ENCODE measurements around the gene LTA.

Gene LTA

GRCh38 chr6:31572041-31572911 lies at the start of gene LTA:
TSS of gene LTA (plus strand) at chr6:31572289. CDS start at chr6:31572743, 454 bp downstream.
- DNase-seq = no peak

DNA sequence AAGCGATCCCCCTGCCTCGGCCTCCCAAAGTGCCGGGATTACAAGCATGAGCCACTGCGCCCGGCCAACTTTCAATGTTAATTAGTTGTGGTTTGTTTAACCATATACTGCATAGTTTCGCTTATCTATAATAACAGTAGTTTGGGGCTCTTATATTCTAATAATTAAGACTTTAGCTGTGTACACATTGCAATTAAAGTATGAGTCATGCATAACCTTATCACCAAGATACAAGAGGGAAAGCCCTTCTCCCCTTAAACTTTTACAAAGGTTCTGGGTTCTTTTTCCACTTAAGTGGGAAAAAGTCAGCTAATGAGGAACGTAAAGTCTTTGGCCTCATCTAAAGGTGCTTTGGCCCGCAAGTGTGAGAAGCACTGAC lies 46.5 kb upstream of the LTA start:
- DNase-seq = no peak

GRCh38 chr6:31525932-31526591 lies 46.0 kb upstream of the LTA start:
- no peak for DNase-seq

GRCh38 chr6:31528307-31528777 lies 43.7 kb upstream of the LTA start:
- no peak for DNase-seq

GRCh38 chr6:31528821-31529328 lies 43.2 kb upstream of the LTA start, which contains the start of gene MCCD1:
TSS of gene MCCD1 (plus strand) at chr6:31528962. CDS start at chr6:31529015, 53 bp downstream.
- DNase-seq = no peak

DNA sequence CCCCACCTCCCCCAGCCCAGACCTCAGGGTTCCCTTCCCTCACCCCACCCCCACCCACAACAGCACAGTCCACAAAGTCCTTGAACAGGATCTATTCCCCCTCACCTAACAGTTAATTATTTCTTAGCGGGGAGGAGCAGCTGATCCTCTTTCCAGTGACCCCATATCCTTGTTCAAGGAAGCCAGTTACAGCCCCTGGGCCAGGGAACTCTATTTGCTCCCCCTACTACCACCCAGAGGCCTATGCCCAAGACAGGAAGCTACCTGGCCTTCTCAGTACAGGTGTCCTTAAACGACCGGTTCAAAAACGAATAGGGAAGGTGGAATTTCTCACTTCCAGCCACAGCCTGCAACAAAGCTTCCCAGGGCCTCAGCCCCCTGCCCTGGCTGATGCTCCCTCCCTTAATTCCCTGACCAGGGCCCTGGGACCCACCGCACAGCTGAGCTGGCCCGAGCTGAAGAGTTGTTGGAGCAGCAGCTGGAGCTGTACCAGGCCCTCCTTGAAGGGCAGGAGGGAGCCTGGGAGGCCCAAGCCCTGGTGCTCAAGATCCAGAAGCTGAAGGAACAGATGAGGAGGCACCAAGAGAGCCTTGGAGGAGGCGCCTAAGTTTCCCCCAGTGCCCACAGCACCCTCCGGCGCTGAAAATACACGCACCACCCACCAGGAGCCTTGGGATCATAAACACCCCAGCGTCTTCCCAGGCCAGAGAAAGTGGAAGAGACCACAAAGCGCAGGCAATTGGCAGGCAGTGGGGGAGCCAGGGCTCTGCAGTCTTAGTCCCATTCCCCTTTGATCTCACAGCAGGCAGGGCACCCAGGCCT lies 42.5 kb upstream of the LTA start:
- DNase-seq = no peak

DNA sequence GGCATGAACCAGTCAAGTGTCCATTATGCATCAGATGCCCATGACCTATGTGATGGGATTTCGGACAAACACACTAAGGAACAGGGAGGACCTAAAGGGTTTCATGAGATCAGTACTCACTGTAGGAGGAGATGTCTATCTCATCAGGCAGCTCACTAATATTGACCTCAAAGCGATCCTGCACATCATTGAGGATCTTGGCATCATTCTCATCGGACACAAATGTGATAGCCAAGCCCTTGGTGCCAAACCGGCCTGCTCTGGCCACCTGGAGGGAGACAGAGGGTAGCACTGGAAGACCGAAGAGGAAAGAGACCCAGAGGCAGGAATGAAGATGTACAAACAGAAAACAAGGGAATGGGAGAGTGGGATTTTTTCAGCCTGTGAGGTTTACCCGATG lies 41.4 kb upstream of the LTA start:
- no peak for DNase-seq

GRCh38 chr6:31531162-31531561 lies 40.9 kb upstream of the LTA start:
- DNase-seq = no peak

DNA sequence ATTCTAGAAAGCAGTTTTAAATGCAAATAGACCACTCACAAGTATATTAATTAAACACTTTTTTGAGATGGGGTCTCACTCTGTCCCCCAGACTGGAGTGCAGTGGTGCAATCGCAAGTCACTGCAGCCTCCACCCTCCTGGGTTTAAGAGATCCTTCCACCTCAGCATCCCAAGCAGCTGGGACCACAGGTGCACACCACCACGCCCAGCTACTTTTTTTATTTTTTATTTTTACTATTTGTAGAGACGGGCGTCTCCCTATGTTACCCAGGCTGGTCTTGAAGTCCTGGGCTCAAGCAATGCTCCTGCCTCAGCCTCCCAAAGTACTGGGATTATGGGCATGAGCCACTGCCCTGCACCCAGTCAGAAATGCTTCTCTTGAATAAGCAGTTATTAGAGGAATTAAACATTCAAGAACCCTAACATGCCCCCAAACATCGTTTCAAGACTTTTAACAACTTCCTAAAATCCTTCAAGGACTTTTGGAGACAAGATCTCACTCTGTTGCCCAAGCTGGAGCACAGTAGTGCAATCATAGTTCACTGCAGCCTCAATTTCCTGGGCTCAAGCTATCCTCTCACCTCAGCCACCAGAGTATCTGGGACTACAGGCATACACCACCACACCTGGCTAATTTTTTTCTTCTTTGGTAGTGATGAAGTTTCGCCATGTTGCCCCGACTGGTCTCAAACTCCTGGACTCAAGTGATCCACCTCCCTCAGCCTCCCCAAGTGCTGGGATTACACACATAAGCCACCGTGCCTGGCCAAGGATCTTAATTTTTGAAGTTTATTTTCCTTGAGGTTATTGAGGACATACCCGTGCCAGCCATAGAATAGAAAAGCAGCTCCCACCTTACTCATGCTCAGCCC lies 40.1 kb upstream of the LTA start:
- DNase-seq = no peak

GRCh38 chr6:31532644-31533454 lies 39.2 kb upstream of the LTA start:
- no peak for DNase-seq

- no peak for DNase-seq
Measured at GRCh38 chr6:31533455-31533841, 38.6 kb upstream of the LTA start.

- DNase-seq = no peak
Measured at GRCh38 chr6:31534011-31534410, 38.1 kb upstream of the LTA start.

DNA sequence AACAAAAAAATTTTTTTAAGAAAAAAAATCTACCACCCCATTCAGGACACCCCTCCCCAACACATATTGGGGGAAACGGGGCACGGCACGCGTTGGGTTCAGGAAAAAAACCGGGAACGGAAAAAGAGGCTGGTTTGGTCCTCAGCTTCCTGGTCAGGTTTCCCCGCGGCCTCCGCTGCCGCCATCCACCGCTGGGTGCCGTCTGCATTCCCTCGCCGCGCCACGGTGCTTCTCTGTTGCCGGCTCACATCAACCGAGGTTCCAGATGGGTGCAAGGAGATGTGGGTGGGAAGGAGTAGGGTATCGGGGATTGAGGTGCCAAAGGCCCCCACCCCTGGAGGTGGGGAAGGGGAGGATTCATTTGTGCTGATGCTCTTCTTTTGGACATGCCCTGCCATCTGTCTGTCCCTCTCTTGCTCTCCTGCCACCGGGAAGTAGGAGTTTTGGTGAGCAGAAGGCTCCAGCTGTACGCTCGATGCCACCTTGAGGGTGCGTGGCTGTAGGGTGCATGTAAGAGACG lies 37.5 kb upstream of the LTA start:
- no peak for DNase-seq

DNA sequence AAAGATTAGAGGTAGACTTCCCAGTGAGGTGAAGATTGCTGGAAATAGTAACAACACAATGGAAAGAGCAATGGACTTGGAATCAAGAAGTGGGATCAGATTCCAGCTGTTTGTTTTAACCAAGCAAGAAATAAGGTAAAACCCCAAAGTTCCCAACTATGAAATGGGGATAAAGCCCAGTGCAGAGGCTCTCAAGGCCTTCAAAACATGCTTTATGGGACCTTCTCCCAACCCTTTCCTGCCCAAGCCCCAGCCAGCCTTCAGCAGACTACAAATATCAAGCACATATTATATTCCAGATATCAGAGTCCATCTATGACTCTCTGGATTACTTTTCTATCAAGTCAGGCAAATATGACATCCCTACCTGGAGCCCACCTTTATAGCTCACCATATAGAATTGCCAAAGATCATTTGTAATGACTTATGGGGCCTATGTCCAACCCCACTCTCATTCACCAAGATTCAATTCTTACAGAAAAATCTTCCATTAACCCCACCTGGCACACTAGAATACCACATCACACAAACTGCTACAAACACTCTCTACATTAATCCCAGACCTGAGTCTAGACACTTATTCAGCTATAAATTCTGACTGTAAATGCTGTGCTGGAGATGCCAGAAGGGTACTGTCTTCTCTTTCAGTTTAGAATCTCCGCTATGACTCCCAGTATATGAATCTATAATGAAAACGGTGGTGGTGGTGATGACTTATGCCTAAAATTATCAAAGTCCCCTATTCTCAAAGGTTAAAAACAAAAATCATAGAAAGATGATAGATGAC lies 36.4 kb upstream of the LTA start:
- no peak for DNase-seq

- DNase-seq = no peak
Measured at GRCh38 chr6:31538805-31539400, 33.2 kb upstream of the LTA start.

- no peak for DNase-seq
Measured at GRCh38 chr6:31540640-31541039, 31.4 kb upstream of the LTA start.

GRCh38 chr6:31541059-31541657 lies 30.9 kb upstream of the LTA start:
- DNase-seq = peak; percentile 68

GRCh38 chr6:31541658-31542521 lies 30.2 kb upstream of the LTA start, which contains the start of gene DDX39B:
TSS of gene DDX39B (minus strand) at chr6:31542003. CDS start at chr6:31540532, 1,471 bp downstream.
- peak; percentile 98 for DNase-seq
